BE2C (cell line): ENCODE data around the gene MERTK.
"Not testable (repeated sequence)": the region's sequence is repeated elsewhere in the genome, so short reads cannot be mapped to it uniquely, and the experiment has no call there.

Experiments
- DNase-seq: peaks from one replicate; pipeline ENCODE4 v3.0.0-alpha.2; 2020
- H3K27me3 ChIP-seq: fragments of 250-450 bp; sonication (Bioruptor Pico); 2 replicates; pipeline ENCODE4 v1.5.1; 2020; ENCODE audit warnings: mild to moderate bottlenecking
- H3K36me3 ChIP-seq: fragments of 250-450 bp; sonication (Bioruptor Pico); 2 replicates; pipeline ENCODE4 v1.5.1; 2020; ENCODE audit warnings: mild to moderate bottlenecking
- H3K4me1 ChIP-seq: fragments of 250-450 bp; sonication (Bioruptor Pico); 2 replicates; pipeline ENCODE4 v1.5.1; 2020
- H3K4me3 ChIP-seq: 2 replicates; pipeline ENCODE4 v1.5.1; 2011; ENCODE audit warnings: low read depth, low read length
- H3K9me3 ChIP-seq: fragments of 250-450 bp; sonication (Bioruptor Pico); 2 replicates; pipeline ENCODE4 v1.5.1; 2020
- CTCF ChIP-seq: IDR thresholded peaks from 2 replicates; pipeline ENCODE4 v1.5.1; 2012; ENCODE audit warnings: mild to moderate bottlenecking, low read depth, low read length

MERTK gene

GRCh38 chr2:111903516-111903915, 5.1 kb downstream of the MERTK start:
- H3K9me3 ChIP-seq: no peaks in the 10 kb centered on the region
- no peak for DNase-seq
- no peak overlapping the region for H3K4me3 ChIP-seq
- TF ChIP-seq CTCF: no peak
- no peaks in the 10 kb centered on the region for H3K4me1 ChIP-seq
- H3K36me3 ChIP-seq: no peaks in the 10 kb centered on the region
- no peaks in the 10 kb centered on the region for H3K27me3 ChIP-seq

- Histone ChIP-seq H3K27me3 (no peaks in the 10 kb centered on the region), H3K4me1 (no peaks in the 10 kb centered on the region), H3K36me3 (no peaks in the 10 kb centered on the region), H3K9me3 (no peaks in the 10 kb centered on the region), H3K4me3 (no peak overlapping the region)
- TF ChIP-seq CTCF: no peak
- DNase-seq: no peak
Measured at GRCh38 chr2:111903930-111904439, 5.6 kb downstream of the MERTK start.

GRCh38 chr2:111904726-111905474, 6.5 kb downstream of the MERTK start:
- Histone ChIP-seq H3K4me3 (no peak overlapping the region), H3K27me3 (no peaks in the 10 kb centered on the region), H3K4me1 (no peaks in the 10 kb centered on the region), H3K9me3 (no peaks in the 10 kb centered on the region), H3K36me3 (no peaks in the 10 kb centered on the region)
- TF ChIP-seq CTCF: no peak
- DNase-seq: no peak

GRCh38 chr2:111905475-111905869, 7.1 kb downstream of the MERTK start:
- not testable (repeated sequence) for H3K4me1 ChIP-seq, H3K9me3 ChIP-seq, H3K4me3 ChIP-seq, DNase-seq, H3K36me3 ChIP-seq, H3K27me3 ChIP-seq

- Histone ChIP-seq H3K27me3 (no peaks in the 10 kb centered on the region), H3K4me1 (no peaks in the 10 kb centered on the region), H3K4me3 (no peak overlapping the region), H3K36me3 (no peaks in the 10 kb centered on the region), H3K9me3 (no peaks in the 10 kb centered on the region)
- no peak for DNase-seq
- TF ChIP-seq CTCF: no peak
Measured at GRCh38 chr2:111905990-111906735, 7.8 kb downstream of the MERTK start.

- Histone ChIP-seq H3K36me3 (no peaks in the 10 kb centered on the region), H3K4me3 (no peak overlapping the region), H3K27me3 (no peaks in the 10 kb centered on the region), H3K4me1 (no peaks in the 10 kb centered on the region), H3K9me3 (no peaks in the 10 kb centered on the region)
- TF ChIP-seq CTCF: no peak
- DNase-seq: no peak
Measured at GRCh38 chr2:111908578-111908977, 10.2 kb downstream of the MERTK start.
